HEK293T (cell line): ENCODE measurements around the gene TRNP1.

Experiments
- ARNT ChIP-seq: fragments of 450-650 bp; IDR thresholded peaks from 2 replicates; pipeline ENCODE4 v1.6.1; 2017; ENCODE audit warnings: mild to moderate bottlenecking
- BHLHE40 ChIP-seq: fragments of 450-650 bp; IDR thresholded peaks from 2 replicates; pipeline ENCODE4 v1.6.1; 2016; ENCODE audit warnings: mild to moderate bottlenecking, moderate library complexity, borderline replicate concordance
- ELF4 ChIP-seq: fragments of 450-650 bp; IDR thresholded peaks from 2 replicates; pipeline ENCODE4 v1.6.1; 2017; ENCODE audit warnings: antibody characterized with exemption
- FOXA1 ChIP-seq: fragments of 450-650 bp; IDR thresholded peaks from 2 replicates; pipeline ENCODE4 v1.6.1; 2016; ENCODE audit warnings: mild to moderate bottlenecking
- FOXM1 ChIP-seq: fragments of 450-650 bp; IDR thresholded peaks from 2 replicates; pipeline ENCODE4 v1.6.1; 2017; ENCODE audit warnings: mild to moderate bottlenecking, borderline replicate concordance
- L3MBTL2 ChIP-seq: fragments of 450-650 bp; conservative IDR thresholded peaks from 2 replicates; pipeline ENCODE4 v1.6.1; 2016; ENCODE audit warnings: mild to moderate bottlenecking
- LEF1 ChIP-seq: fragments of 450-650 bp; IDR thresholded peaks from 2 replicates; pipeline ENCODE4 v1.6.1; 2017; ENCODE audit warnings: mild to moderate bottlenecking, borderline replicate concordance
- NFRKB ChIP-seq: fragments of 450-650 bp; IDR thresholded peaks from 2 replicates; pipeline ENCODE4 v1.6.1; 2016; ENCODE audit warnings: mild to moderate bottlenecking, moderate library complexity
- SP1 ChIP-seq: fragments of 450-650 bp; IDR thresholded peaks from 2 replicates; pipeline ENCODE4 v1.6.1; 2017
- SUZ12 ChIP-seq: fragments of 450-650 bp; IDR thresholded peaks from 2 replicates; pipeline ENCODE4 v1.6.1; 2016; ENCODE audit warnings: mild to moderate bottlenecking
- TARDBP ChIP-seq: fragments of 450-650 bp; IDR thresholded peaks from 2 replicates; pipeline ENCODE4 v1.6.1; 2016

DNA sequence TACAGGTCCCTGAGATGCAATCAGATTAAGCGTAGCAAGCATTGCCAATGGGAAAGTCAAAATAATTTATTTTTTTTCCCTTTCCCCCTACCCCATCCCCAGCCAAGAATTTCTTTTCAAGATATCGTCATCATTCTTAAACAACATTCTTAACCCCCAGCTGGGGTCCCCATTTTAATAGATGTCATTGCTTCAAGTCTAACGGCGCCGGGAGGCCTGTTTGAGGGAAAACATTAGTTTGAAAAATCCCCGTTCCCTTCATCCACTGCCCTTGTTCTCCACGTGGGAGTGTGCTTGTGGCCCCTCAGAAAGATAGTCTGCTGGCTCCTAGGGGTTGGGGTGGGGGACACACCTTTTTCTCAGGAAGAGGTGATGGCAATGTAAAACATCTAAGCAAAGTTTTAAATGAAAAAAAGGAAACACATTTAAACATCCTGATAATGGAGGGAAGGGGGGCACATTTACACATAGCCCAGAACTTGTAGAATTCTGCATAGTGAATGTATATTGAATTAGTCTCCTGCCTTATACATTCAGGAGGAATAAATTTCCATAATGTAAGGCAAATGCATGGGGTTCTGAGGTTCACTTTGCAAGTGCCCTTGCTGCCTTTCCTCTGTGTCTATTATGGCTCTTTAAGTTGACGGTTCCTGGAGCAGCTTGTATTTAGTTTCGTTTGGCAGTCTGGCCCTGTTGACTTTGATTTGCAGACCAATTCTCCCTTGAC is 6.8 kb downstream of the TRNP1 start:
- TF ChIP-seq SUZ12 (no peak), ARNT (no peak), ELF4 (no peak), LEF1 (no peak), NFRKB (no peak), SP1 (no peak), TARDBP (no peak), L3MBTL2 (no peak), FOXM1 (no peak), BHLHE40 (no peak), FOXA1 (no peak)
